CD14-positive monocyte (primary cell): ENCODE results near the gene CCL22. TPM values are rescaled to one million over a fixed set of nuclear protein-coding genes. Genes with fewer than 3 reads are reported as not detected.

Experiments
- DNase-seq, 3 donors: peaks; one replicate each; pipeline ENCODE4 v3.0.0-alpha.2; 2011 to 2022
- H2AFZ ChIP-seq: 2 replicates; pipeline ENCODE4 v1.6.0; 2012; ENCODE audit warnings: mild to moderate bottlenecking, low read depth, low read length, inconsistent platforms; ENCODE audit not compliant: insufficient read depth, poor library complexity, severe bottlenecking
- H3K27ac ChIP-seq, 2 donors: 1 replicate in 1 of 2; 2 replicates in 1 of 2; pipeline ENCODE4 v1.5.1; 2012 to 2013; ENCODE audit warnings: low read length in 2 of 2, control low read depth in 1 of 2, inconsistent platforms in 1 of 2, low read depth in 1 of 2, mild to moderate bottlenecking in 1 of 2
- H3K27me3 ChIP-seq, 2 donors: one replicate each; pipeline versions ENCODE4 v1.6.0 to v1.6.1; 2011 to 2013; ENCODE audit warnings: low read length in 2 of 2; ENCODE audit not compliant: control insufficient read depth in 2 of 2, insufficient read depth in 2 of 2
- H3K36me3 ChIP-seq, 2 donors: replicated peaks in 1 of 2; 1 replicate in 1 of 2; 2 replicates in 1 of 2; pipeline versions ENCODE4 v1.5.1 to v1.6.1; 2012 to 2013; ENCODE audit warnings: low read length in 2 of 2, control low read depth in 1 of 2, inconsistent platforms in 1 of 2, mild to moderate bottlenecking in 1 of 2; ENCODE audit not compliant: insufficient read depth in 2 of 2, control insufficient read depth in 1 of 2
- H3K4me1 ChIP-seq, 2 donors: 1 replicate in 1 of 2; 2 replicates in 1 of 2; pipeline versions ENCODE4 v1.5.1 to v1.6.1; 2012 to 2013; ENCODE audit warnings: low read length in 2 of 2, control low read depth in 1 of 2, inconsistent platforms in 1 of 2, mild to moderate bottlenecking in 1 of 2, moderate library complexity in 1 of 2; ENCODE audit not compliant: insufficient read depth in 2 of 2, control insufficient read depth in 1 of 2
- H3K4me2 ChIP-seq: replicated peaks from 2 replicates; pipeline ENCODE3; 2012; ENCODE audit warnings: low read length, moderate library complexity, mild to moderate bottlenecking; ENCODE audit not compliant: poor library complexity, severe bottlenecking; ENCODE audit errors: extremely low read depth
- H3K4me3 ChIP-seq, 3 experiments: fragments of 200-600 bp in 1 of 3; sonication (generic) in 1 of 3; replicated peaks in 1 of 3; 1 replicate in 2 of 3; 2 replicates in 1 of 3; pipeline ENCODE4 v1.5.1; 2011 to 2013; ENCODE audit warnings: low read length in 3 of 3, mild to moderate bottlenecking in 3 of 3, control low read depth in 2 of 3, low read depth in 2 of 3, inconsistent platforms in 1 of 3, moderate library complexity in 1 of 3
- H3K79me2 ChIP-seq: 2 replicates; pipeline ENCODE4 v1.6.0; 2012; ENCODE audit warnings: mild to moderate bottlenecking, control low read depth, inconsistent platforms, low read length, moderate library complexity; ENCODE audit not compliant: insufficient read depth
- H3K9ac ChIP-seq: 2 replicates; pipeline ENCODE4 v1.6.0; 2017; ENCODE audit warnings: low read length, mild to moderate bottlenecking; ENCODE audit not compliant: insufficient read depth, poor library complexity, severe bottlenecking
- H3K9me3 ChIP-seq, 2 donors: replicated peaks in 1 of 2; 1 replicate in 1 of 2; 2 replicates in 1 of 2; pipeline versions ENCODE4 v1.5.1 to v1.6.1; 2012 to 2013; ENCODE audit warnings: low read length in 2 of 2, control low read depth in 1 of 2; ENCODE audit not compliant: control insufficient read depth in 1 of 2, insufficient read depth in 1 of 2
- H4K20me1 ChIP-seq: 2 replicates; pipeline ENCODE4 v1.6.0; 2012; ENCODE audit warnings: mild to moderate bottlenecking, low read length, control low read depth, moderate library complexity; ENCODE audit not compliant: insufficient read depth
- H3K27ac Mint-ChIP-seq, 7 donors: one replicate each; pipeline ENCODE4 v1.8.0; 2020; ENCODE audit warnings: mild to moderate bottlenecking in 7 of 7, mixed read lengths in 7 of 7, moderate library complexity in 6 of 7, inconsistent platforms in 2 of 7
- H3K27me3 Mint-ChIP-seq, 3 donors: one replicate each; pipeline ENCODE4 v1.8.0; 2021 to 2022; ENCODE audit warnings: low read depth in 3 of 3, mild to moderate bottlenecking in 3 of 3, mixed read lengths in 3 of 3, moderate library complexity in 3 of 3, inconsistent platforms in 1 of 3
- H3K36me3 Mint-ChIP-seq, 2 donors: one replicate each; pipeline ENCODE4 v1.8.0; 2020; ENCODE audit warnings: mixed read lengths in 2 of 2, inconsistent platforms in 1 of 2, mild to moderate bottlenecking in 1 of 2
- H3K4me1 Mint-ChIP-seq: one replicate; pipeline ENCODE4 v1.8.0; 2020; ENCODE audit warnings: mild to moderate bottlenecking, mixed read lengths
- H3K4me3 Mint-ChIP-seq, 2 donors: one replicate each; pipeline ENCODE4 v1.8.0; 2020; ENCODE audit warnings: mild to moderate bottlenecking in 2 of 2, mixed read lengths in 2 of 2, moderate library complexity in 1 of 2
- H3K9me3 Mint-ChIP-seq, 7 donors: one replicate each; pipeline ENCODE4 v1.8.0; 2020 to 2022; ENCODE audit warnings: mixed read lengths in 7 of 7, mild to moderate bottlenecking in 6 of 7, moderate library complexity in 6 of 7, inconsistent platforms in 2 of 7
- WGBS: methylation state at CpG from one replicate; pipeline ENCODE4 v1.1.5; 2013; ENCODE audit warnings: missing lambda C conversion rate; ENCODE audit not compliant: insufficient coverage; 5-methylcytosine and 5-hydroxymethylcytosine counted together
- intact Hi-C, 2 donors: fragments of 100-400 bp; cut with micrococcal nuclease; formaldehyde crosslinking; loops; one replicate each; pipeline versions ENCODE4 v1.15.0 to v1.15.1; 2023
- polyA plus RNA-seq, 3 donors: library from polyadenylated mRNA; depleted of rRNA in 1 of 3; unstranded in 2 of 3; stranded (reverse) in 1 of 3; fragments of 300-500 nt in 2 of 3; fragments of >200 nt in 1 of 3; fragmentation: Illumina TruSeq in 2 of 3; gene quantifications; 1 replicate in 2 of 3; 2 replicates in 1 of 3; pipeline ENCODE4 v1.2.3, GENCODE V29; 2012 to 2021
- TF ChIP-seq, protein P1 (sequence below): fragments of 200-600 bp; IDR thresholded peaks from one replicate; pipeline ENCODE4 v1.8.0; 2022; ENCODE audit warnings: antibody characterized with exemption, mild to moderate bottlenecking

CCL22 gene
- polyA plus RNA-seq, 3 donors = 0.04 to 0.18 (median 0.15) TPM

DNA sequence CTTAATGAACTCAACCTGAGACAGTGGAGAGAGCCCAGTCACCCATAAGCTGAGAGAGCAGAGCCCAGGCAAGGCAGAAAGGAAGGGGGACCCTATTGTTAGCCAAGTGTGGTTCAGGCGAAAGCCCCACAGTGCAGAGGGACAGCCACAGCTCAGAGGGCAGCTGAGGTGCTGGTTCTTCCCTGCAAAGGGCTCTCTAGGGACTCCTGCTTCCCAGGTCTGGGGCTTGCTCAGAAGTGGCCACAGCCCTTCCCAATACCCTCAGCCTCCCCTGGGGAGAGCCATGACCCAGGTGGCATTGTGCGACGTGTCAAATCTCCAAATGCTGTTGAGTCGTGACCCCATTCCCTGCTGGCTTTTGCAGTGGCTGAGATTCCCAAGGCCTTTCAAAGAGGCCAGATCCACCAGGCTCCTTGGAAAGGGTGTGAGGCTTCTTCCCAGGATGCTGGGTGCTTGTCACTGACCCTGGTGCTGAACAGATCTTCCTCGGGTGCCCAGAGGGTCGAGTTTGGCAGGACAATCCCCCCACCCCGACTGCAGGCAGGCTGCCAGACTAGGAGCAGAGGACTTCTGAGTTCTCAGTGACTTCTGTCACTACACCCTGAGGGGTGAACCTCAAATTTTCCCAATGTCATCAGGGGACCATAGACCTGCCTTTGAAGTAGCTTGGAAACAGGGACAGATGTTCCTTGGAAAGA, 43.5 kb downstream of the CCL22 start:
- H3K79me2 ChIP-seq = no peaks in the 10 kb centered on the region
- Mint-ChIP-seq H3K27me3 (peaks cover 7 to 19% (median 18%) of the 10 kb centered on the region in 3 donors), H3K27ac (no peak overlapping the region), H3K36me3 (no peaks in the 10 kb centered on the region), H3K4me1 (no peaks in the 10 kb centered on the region), H3K9me3 (peaks cover 0 to 6% (median 3%) of the 10 kb centered on the region in 7 donors), H3K4me3 (no peak overlapping the region)
- no peak overlapping the region for H2AFZ ChIP-seq
- H3K9me3 ChIP-seq = no peaks in the 10 kb centered on the region
- H3K27me3 ChIP-seq = peaks cover 0 to 3% of the 10 kb centered on the region in 2 donors
- no peaks in the 10 kb centered on the region for H4K20me1 ChIP-seq
- H3K9ac ChIP-seq = no peak overlapping the region
- no peak overlapping the region for H3K27ac ChIP-seq
- 88% methylated on average over 6 of the region's 7 CpGs for WGBS
- H3K4me2 ChIP-seq = no peak overlapping the region
- H3K4me1 ChIP-seq = peaks cover 6 to 9% of the 10 kb centered on the region in 2 donors
- DNase-seq = no peak
- no peaks in the 10 kb centered on the region for H3K36me3 ChIP-seq
- H3K4me3 ChIP-seq = no peak overlapping the region
- TF ChIP-seq, protein P1, sequence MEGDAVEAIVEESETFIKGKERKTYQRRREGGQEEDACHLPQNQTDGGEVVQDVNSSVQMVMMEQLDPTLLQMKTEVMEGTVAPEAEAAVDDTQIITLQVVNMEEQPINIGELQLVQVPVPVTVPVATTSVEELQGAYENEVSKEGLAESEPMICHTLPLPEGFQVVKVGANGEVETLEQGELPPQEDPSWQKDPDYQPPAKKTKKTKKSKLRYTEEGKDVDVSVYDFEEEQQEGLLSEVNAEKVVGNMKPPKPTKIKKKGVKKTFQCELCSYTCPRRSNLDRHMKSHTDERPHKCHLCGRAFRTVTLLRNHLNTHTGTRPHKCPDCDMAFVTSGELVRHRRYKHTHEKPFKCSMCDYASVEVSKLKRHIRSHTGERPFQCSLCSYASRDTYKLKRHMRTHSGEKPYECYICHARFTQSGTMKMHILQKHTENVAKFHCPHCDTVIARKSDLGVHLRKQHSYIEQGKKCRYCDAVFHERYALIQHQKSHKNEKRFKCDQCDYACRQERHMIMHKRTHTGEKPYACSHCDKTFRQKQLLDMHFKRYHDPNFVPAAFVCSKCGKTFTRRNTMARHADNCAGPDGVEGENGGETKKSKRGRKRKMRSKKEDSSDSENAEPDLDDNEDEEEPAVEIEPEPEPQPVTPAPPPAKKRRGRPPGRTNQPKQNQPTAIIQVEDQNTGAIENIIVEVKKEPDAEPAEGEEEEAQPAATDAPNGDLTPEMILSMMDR = no peak
- intact Hi-C loops = no loop called here

DNA sequence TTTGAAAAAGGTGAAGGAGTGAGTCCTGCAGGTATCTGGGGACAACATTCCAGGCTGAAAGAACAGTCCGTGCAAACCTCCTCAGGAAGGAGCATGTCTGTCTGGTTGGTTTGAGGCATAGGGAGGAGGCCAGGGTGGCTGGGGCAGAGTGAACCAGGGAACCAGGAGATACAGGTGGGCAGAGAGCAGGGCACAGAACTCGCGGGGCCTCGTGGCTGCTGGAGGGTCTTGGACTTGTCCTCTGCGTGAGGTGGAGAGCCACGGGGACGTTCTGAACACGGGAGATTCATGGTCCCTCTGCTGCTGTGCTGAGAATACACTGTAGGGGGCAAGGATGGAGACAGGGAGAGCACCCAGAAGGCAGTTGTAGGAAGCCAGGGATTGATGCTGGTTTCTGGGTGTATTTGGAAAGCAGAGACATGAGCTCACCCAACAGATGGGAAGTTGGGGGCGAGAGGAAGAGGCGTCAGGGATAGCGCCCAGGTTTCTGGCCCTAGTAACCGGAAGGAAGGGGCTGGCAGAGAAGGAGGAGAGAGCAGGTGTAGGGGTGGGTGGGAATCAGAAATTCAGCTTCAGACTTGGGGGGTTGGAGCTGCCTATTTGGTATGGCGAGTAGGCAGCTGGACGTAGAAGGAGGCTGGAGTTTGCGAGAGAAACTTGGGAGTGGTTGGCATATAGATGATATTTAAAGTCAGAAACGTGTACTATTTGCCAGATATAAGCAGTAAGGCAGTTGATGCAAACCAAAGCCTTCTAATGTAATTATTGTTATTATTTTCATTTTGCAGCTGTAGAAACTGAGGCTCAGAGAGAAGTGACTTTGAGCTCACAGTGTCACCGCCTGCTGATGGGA, 45.6 kb downstream of the CCL22 start, which contains the start of gene CCL17:
Gene CCL17, plus strand, starts transcription at position 803 of the 853 bp plus-strand sequence. CDS start 9,166 bp downstream, outside the sequence.
- TF ChIP-seq, protein P1 = no peak
- WGBS = 75% methylated on average over 15 of the region's 17 CpGs
- peak within 1 kb of the TSS in 1 of 2 donors; percentile 33 for H3K4me3 Mint-ChIP-seq

More for the DNA sequence above, 45.6 kb downstream of the CCL22 start, which contains the start of gene CCL17:
- Histone ChIP-seq H3K27ac (no peak within 1 kb of the TSS), H3K4me1 (peaks cover 13 to 17% of the 10 kb centered on the region in 2 donors), H4K20me1 (no peaks in the 10 kb centered on the region), H3K9me3 (no peaks in the 10 kb centered on the region), H3K9ac (no peak within 1 kb of the TSS), H3K36me3 (no peaks in the 10 kb centered on the region), H3K79me2 (no peaks in the 10 kb centered on the region), H3K4me3 (no peak within 1 kb of the TSS), H3K27me3 (peaks cover 0 to 3% of the 10 kb centered on the region in 2 donors), H2AFZ (no peak within 1 kb of the TSS), H3K4me2 (no peak within 1 kb of the TSS)
- Mint-ChIP-seq H3K9me3 (peaks cover 0 to 6% (median 3%) of the 10 kb centered on the region in 7 donors), H3K27ac (peak within 1 kb of the TSS in 2 of 7 donors; percentile 47 to 81), H3K27me3 (peaks cover 6 to 19% (median 18%) of the 10 kb centered on the region in 3 donors), H3K4me1 (peaks cover 5% of the 10 kb centered on the region), H3K36me3 (no peaks in the 10 kb centered on the region)
- intact Hi-C loops = no loop called here
- no peak for DNase-seq
